ENCODE results near the gene ASXL2.
A peak's percentile ranks its signal among the peaks of the same experiment; 100 is the strongest.
"Not testable (repeated sequence)": the region's sequence is repeated elsewhere in the genome, so short reads cannot be mapped to it uniquely, and the experiment has no call there.

ASXL2 gene

DNA sequence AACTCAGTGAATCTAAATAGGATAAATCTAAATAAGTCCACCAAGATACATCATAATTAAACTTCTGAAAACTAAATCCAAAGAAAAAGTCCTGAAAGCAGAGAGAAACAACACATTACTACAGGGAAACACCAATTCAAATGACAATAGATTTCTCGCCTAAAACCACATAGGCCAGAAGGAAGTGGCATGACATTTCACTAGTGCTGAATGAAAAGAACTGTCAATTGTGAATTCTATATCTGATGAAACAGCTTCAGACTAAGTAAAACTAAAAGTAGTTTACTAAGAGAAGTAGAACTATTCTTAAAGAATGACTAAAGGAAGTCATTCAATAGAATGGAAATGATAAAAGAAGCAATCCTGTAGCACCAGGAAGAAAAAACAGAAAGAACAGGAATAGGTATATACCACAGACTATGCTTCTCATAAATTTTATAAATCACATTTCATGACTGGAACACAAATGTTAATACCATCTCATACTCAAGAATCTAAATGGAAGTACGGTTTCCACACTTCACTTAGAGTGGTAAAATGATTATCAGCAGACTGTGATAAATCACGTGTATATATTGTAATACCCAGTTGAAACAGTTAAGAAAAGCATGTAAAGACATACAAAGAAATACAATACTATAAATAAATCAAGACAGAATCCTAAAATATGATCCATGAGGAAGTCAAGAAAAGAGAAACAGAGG, 46.4 kb downstream of the ASXL2 start:
- no peak for DNase-seq

DNA sequence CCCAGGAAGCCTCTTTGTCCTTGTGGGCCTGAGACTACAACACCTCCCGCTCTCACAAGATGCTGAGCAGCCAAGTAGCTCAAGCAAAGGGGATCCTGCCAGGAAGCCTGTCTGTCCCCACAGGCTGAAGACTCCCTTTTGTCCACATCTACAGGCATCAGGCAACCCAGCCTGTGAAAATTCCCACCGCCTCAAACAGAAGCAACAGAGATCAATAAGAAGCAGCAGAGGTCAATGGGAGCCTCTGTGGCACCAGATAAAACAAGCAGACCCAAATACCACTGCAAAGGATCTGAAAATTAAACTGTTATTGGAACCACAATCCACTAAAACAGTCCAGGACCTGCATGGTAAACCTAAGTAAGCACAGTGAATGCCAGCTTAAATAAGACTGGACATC, 48.5 kb downstream of the ASXL2 start:
- no peak for DNase-seq

DNA sequence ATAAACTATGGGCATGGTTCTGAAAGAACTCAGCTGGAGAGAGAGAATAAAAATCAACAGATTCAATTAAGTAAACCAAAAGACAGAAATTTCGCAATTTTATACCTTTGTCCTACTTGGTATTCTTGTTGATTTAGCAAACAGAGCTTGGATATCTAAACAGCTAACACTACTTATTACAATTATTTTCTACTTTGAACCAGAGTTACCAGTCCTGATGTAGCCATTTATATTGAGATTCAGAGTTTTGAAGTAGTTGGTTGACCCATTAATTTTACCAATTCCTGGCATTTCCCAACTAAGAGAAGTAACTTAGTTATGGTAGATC, 48.9 kb downstream of the ASXL2 start:
- no peak for DNase-seq

GRCh38 chr2:25828532-25829376, 49.5 kb downstream of the ASXL2 start:
- DNase-seq, result not testable (repeated sequence)

GRCh38 chr2:25825238-25825637, 53.0 kb downstream of the ASXL2 start:
- DNase-seq, result peak; percentile 62

- DNase-seq, result no peak
Observed at GRCh38 chr2:25824718-25825117, 53.6 kb downstream of the ASXL2 start.

DNA sequence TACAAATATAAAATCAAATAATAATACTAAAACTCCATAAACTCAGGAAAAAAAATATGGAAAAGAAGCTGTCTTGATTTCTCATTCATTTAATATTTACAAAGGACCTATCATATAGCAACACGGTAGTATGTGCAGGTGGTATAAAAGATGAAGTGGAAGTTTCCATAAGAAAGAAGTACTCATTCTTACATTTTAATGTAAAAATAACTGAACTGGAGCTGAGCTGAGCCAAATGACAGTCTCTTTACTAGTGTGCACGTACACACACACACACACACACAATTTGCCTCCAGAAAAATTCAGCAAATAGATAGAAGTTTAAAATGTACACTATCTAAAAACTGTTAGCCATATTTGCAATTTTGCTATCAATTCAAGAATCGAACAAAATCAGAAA, 54.1 kb downstream of the ASXL2 start:
- DNase-seq, result no peak

DNA sequence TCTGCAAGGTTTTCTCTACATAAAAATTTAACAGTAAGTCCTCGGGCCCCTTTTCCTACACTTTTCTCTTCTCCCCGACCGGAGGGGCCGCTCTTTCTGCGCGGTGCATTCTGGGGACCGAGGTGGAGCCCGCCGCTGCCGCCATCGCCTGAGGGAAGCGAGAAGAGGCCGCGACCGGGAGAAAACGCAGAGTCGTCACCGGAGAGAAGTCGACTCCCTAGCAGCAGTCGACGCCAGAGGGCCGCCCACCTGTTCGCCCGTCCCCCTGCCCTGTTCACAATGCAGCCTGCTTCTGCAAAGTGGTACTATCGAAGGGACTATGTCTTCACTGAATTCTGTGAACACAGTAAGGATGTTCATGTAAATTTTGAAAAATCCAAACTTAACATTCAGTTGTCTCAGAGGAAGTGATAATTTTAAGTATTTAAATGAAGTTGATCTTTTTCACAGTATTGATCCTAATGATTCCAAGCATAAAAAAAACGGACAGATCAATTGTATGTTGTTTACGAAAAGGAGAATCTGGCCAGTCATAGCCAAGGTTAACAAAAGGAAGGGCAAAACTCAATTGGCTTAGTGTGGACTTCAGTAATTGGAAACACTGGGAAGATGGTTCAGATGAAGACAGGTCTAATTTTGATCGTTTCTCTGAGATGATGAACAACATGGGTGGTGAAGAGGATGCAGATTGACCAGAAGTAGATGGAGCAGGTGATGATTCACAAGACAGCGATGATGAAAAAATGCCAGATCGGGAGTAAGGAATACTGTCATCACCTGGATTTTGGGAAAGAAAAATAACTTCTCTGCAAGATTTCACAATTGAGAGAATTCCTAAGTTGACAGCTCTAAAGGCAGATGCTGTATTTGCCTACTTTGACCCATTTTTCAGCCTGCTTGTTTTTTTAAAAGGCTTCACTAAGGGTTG, 55.8 kb downstream of the ASXL2 start:
- peak; percentile 67 for DNase-seq

- DNase-seq, result no peak
Observed at GRCh38 chr2:25821225-25822056, 56.8 kb downstream of the ASXL2 start.

DNA sequence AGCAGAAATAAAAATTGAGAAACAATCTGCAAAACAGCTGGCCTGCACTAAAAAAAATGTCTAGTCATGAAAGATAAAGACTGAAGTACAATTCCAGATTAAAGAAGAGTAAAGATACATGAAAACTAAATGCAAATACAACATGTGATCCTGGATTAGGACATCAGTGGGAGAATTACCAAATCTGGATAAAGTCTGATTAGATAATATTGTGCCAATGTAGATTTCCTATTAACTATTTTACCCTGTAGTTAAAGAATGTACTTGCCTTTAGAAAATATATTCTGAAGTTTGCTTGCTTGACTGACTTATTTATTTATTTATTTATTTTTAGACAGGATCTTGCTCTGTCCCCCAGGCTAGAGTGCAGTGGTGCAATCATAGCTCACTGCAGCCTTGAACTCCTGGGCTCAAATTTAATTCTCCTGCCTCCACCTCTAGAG, 58.7 kb downstream of the ASXL2 start:
- DNase-seq, result no peak

DNA sequence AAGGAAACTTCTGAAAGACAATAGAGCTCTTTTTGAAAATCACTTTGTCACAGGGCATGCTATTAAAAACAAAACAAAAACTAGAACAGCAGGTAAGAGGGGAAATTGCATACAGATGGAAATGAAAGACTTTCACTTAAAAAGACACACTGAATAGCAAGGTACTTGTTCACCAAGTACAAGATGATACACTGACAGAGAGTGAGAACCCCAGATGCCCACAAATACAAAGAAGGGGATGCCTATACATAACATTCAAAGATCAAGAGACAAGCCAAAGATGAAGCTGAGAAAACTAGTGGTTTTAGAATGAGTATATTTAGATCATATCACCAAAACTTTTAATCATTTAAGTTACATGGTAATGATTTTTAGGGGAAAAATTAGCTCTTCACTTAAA, 60.7 kb downstream of the ASXL2 start:
- DNase-seq, result no peak

GRCh38 chr2:25817006-25817405, 61.3 kb downstream of the ASXL2 start:
- no peak for DNase-seq

DNA sequence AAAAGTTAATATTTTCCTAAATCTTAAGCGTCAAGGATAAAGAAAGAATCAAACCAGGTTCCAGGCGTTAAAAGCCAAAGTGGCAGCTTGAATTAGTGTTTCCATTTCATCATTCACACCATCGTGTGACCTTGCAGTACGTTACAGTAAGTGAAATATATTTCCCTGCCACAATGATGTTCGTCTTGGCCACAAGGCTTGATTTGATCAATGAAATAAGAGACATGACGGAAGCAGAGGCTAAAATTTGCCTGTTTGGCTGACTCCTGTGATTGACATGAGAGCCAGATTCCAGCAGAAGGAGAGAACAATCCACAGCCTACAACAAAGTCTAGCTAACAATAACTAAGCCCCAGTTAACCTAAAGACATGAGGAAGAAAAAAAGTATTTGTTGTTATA, 62.0 kb downstream of the ASXL2 start:
- DNase-seq, result no peak

DNA sequence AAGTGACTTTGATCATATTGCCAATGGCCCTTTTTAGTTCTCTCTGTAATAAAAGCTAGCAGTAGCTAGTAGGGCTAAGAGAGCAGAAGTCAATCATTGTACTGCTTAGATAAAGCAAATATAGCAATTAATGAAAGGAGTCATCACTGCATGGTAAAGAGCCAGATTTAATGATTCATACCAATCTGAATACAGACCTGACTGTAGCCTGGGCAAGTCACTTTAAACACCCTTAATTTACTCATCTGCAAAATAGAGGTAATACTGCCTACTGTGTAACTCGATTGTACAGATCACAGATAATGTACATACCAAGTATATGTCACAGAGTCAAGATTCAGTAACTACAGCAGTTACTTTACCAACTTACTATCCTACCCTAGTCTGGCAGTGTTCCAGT, 63.6 kb downstream of the ASXL2 start:
- no peak for DNase-seq

- DNase-seq, result no peak
Observed at GRCh38 chr2:25810428-25810827, 67.9 kb downstream of the ASXL2 start.

- no peak for DNase-seq
Observed at GRCh38 chr2:25809646-25810045, 68.6 kb downstream of the ASXL2 start.

- DNase-seq, result no peak
Observed at GRCh38 chr2:25808006-25808383, 70.3 kb downstream of the ASXL2 start.

DNA sequence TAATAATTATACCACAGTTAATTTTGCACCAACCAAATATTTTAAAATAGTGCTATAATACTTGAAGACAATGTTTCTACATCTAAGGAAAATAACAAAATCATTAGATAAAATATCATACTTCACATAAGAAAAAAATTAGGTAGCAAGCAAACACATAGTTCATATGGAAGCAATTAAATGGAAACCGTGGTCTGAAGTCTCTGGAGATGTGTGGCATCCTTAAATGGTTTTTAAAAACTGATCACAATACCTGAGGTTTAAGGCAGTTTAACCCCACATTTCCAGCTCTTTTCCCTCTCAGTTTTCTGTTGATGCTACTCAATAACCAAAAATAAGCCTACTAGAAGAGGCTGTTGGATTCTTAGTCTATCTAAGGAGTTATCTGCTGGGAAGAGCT, 71.3 kb downstream of the ASXL2 start:
- no peak for DNase-seq

DNA sequence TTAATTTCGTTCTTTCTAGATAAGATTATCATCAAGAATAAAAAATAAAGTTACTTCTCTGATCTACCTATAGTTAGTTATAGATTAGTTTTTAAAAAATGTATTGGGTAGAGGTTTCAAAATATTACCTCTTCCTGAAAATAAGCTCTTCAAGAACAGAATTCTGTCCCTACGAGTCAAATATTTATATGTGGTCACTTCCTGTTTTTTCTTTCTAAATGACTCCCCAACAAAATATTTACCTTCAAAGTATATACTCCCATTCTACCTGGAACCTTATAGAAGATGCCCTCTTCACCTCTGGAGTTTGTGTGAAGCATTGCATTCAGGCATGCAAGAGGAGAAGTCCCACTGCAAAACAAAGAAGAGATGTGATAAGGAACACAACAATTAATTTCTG, 72.3 kb downstream of the ASXL2 start:
- no peak for DNase-seq

GRCh38 chr2:25804338-25804737, 73.9 kb downstream of the ASXL2 start:
- DNase-seq, result no peak

DNA sequence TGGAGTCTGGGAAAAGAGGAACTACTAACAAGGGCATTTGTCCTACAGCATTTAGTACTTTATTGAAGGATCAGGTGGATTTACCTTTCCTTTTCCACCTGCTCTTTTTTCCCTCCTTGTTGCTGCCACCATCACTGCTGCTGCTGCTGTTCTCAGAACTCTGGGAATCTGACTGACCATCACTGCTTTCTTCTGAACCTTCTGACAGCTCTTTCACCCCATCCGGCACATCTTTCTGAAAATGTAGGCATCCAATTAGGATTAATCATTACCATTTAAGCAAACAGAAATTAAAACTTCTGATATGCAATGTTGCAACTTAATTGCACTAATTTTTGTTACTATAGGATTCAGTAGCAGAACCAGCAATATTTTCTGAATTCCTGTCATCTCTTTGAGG, 79.0 kb downstream of the ASXL2 start:
- no peak for DNase-seq

Data from activated naive CD4-positive, alpha-beta T cell treated with Interleukin-2 at 50 U/mL for 16 hours (primary cell).